Endodermal cell (in vitro differentiated cells): Measurements from ENCODE around the gene TMEM8B. TPM values are rescaled to one million over a fixed set of nuclear protein-coding genes. Genes with fewer than 3 reads are reported as not detected.
A peak's percentile ranks its signal among the peaks of the same experiment; 100 is the strongest.

Experiments used
- DNase-seq: peaks from one replicate; pipeline ENCODE4 v3.0.0-alpha.2; 2017
- H3K27ac ChIP-seq: 2 replicates; pipeline ENCODE4 v1.5.1; 2013; ENCODE audit warnings: mild to moderate bottlenecking, low read depth, low read length, moderate library complexity
- H3K27me3 ChIP-seq: 2 replicates; pipeline ENCODE4 v1.6.1; 2013; ENCODE audit warnings: mild to moderate bottlenecking, low read length, moderate library complexity; ENCODE audit not compliant: insufficient read depth, control insufficient read depth, poor library complexity, severe bottlenecking
- H3K36me3 ChIP-seq: 2 replicates; pipeline ENCODE4 v1.7.0; 2013; ENCODE audit warnings: mild to moderate bottlenecking, low read length, moderate library complexity; ENCODE audit not compliant: control insufficient read depth, insufficient read depth
- H3K4me1 ChIP-seq: one replicate; pipeline ENCODE4 v1.7.0; 2013; ENCODE audit warnings: low read length; ENCODE audit not compliant: control insufficient read depth, insufficient read depth
- H3K4me3 ChIP-seq: 2 replicates; pipeline ENCODE4 v1.5.1; 2013; ENCODE audit warnings: mild to moderate bottlenecking, low read length, moderate library complexity
- H3K9ac ChIP-seq: 2 replicates; pipeline ENCODE4 v1.6.1; 2013; ENCODE audit warnings: mild to moderate bottlenecking, low read length, moderate library complexity; ENCODE audit not compliant: poor library complexity, severe bottlenecking; ENCODE audit errors: extremely low read depth
- H3K9me3 ChIP-seq: 2 replicates; pipeline ENCODE4 v1.6.1; 2013; ENCODE audit warnings: mild to moderate bottlenecking, low read length, moderate library complexity; ENCODE audit not compliant: control insufficient read depth
- H3K27ac Mint-ChIP-seq: 2 replicates; pipeline ENCODE4 v1.8.0; 2020; ENCODE audit warnings: mixed read lengths
- H3K27me3 Mint-ChIP-seq: 2 replicates; pipeline ENCODE4 v1.8.0; 2021; ENCODE audit warnings: mild to moderate bottlenecking, mixed read lengths; ENCODE audit not compliant: insufficient read depth
- H3K36me3 Mint-ChIP-seq: 2 replicates; pipeline ENCODE4 v1.8.0; 2020; ENCODE audit warnings: low read depth, mixed read lengths
- H3K4me1 Mint-ChIP-seq: 2 replicates; pipeline ENCODE4 v1.8.0; 2020; ENCODE audit warnings: mixed read lengths
- H3K4me3 Mint-ChIP-seq: 2 replicates; pipeline ENCODE4 v1.8.0; 2020; ENCODE audit warnings: mild to moderate bottlenecking, moderate library complexity, mixed read lengths
- H3K9me3 Mint-ChIP-seq: 2 replicates; pipeline ENCODE4 v1.8.0; 2020; ENCODE audit warnings: mild to moderate bottlenecking, mixed read lengths
- CTCF ChIP-seq: fragments of 200-600 bp; sonication (generic); conservative IDR thresholded peaks from 2 replicates; pipeline ENCODE4 v1.5.0; 2021; ENCODE audit warnings: antibody characterized with exemption, mild to moderate bottlenecking
- WGBS, 2 experiments: methylation state at CpG; one replicate each; pipeline versions ENCODE4 v1.1.5 to v1.1.7; 2013; ENCODE audit warnings: missing lambda C conversion rate in 2 of 2, mixed read lengths in 1 of 2; ENCODE audit not compliant: insufficient coverage in 1 of 2, insufficient read length in 1 of 2; 5-methylcytosine and 5-hydroxymethylcytosine counted together
- total RNA-seq, 2 donors: library from RNA; stranded (reverse); fragmentation: NEBNext Ultra II Directional in 1 of 2; extraction: Animal tissue kit (Norgen Biotek cat#: 25700) in 1 of 2; gene quantifications; 2 replicates in 1 of 2; 3 replicates in 1 of 2; pipeline ENCODE4 v1.2.1, GENCODE V29; 2021

Gene TMEM8B
- total RNA-seq, 2 donors from 2014 or later: 12.8 to 18.3 TPM

- peak within 1 kb of the TSS; percentile 65 for H3K4me3 Mint-ChIP-seq
- Histone ChIP-seq H3K27ac (peak within 1 kb of the TSS; percentile 59), H3K4me3 (no peak within 1 kb of the TSS), H3K27me3 (no peaks in the 10 kb centered on the region), H3K36me3 (no peaks in the 10 kb centered on the region), H3K9ac (no peak within 1 kb of the TSS), H3K9me3 (no peaks in the 10 kb centered on the region), H3K4me1 (peaks cover 7% of the 10 kb centered on the region)
- H3K36me3 Mint-ChIP-seq: peaks cover 11% of the 10 kb centered on the region
- 2 to 7% methylated on average over 11 to 54 of the region's 64 CpGs for WGBS, 2 experiments
- H3K27me3 Mint-ChIP-seq: peaks cover 5% of the 10 kb centered on the region
- peak; percentile 79 for DNase-seq
- H3K4me1 Mint-ChIP-seq: peaks cover 12% of the 10 kb centered on the region
- no peaks in the 10 kb centered on the region for H3K9me3 Mint-ChIP-seq
- TF ChIP-seq CTCF: no peak
- H3K27ac Mint-ChIP-seq: peak within 1 kb of the TSS; percentile 61
These were observed 37.6 kb upstream of the TMEM8B start, which contains the start of gene NPR2 for GRCh38 chr9:35791297-35791921. Gene NPR2 (plus strand): TSS chr9:35791591. CDS start chr9:35792409, 818 bp downstream.

- Histone ChIP-seq H3K9ac (no peak overlapping the region), H3K27ac (no peak overlapping the region), H3K36me3 (no peaks in the 10 kb centered on the region), H3K27me3 (no peaks in the 10 kb centered on the region), H3K4me3 (no peak overlapping the region), H3K4me1 (peaks cover 7% of the 10 kb centered on the region), H3K9me3 (no peaks in the 10 kb centered on the region)
- no peak for DNase-seq
- H3K4me1 Mint-ChIP-seq: peaks cover 14% of the 10 kb centered on the region
- WGBS, 2 experiments: 88 to 96% methylated on average over 15 to 33 of the region's 34 CpGs
- no peak for TF ChIP-seq CTCF
- H3K27me3 Mint-ChIP-seq: peaks cover 5% of the 10 kb centered on the region
- no peaks in the 10 kb centered on the region for H3K9me3 Mint-ChIP-seq
- H3K36me3 Mint-ChIP-seq: peaks cover 7% of the 10 kb centered on the region
- peak overlapping the region; percentile 65 for H3K4me3 Mint-ChIP-seq
- no peak overlapping the region for H3K27ac Mint-ChIP-seq
These were observed 36.8 kb upstream of the TMEM8B start for GRCh38 chr9:35792024-35792813.

- H3K9me3 ChIP-seq: no peaks in the 10 kb centered on the region
- no peak overlapping the region for H3K4me3 ChIP-seq
- no peak overlapping the region for H3K27ac ChIP-seq
- no peaks in the 10 kb centered on the region for H3K27me3 ChIP-seq
- H3K4me1 ChIP-seq: peaks cover 7% of the 10 kb centered on the region
- 93 to 97% methylated on average over 8 to 14 of the region's 14 CpGs for WGBS, 2 experiments
- DNase-seq: no peak
- no peaks in the 10 kb centered on the region for H3K36me3 ChIP-seq
- H3K4me1 Mint-ChIP-seq: peaks cover 14% of the 10 kb centered on the region
- peaks cover 2% of the 10 kb centered on the region for H3K36me3 Mint-ChIP-seq
- H3K27me3 Mint-ChIP-seq: peaks cover 5% of the 10 kb centered on the region
- H3K9ac ChIP-seq: no peak overlapping the region
- H3K9me3 Mint-ChIP-seq: no peaks in the 10 kb centered on the region
- H3K4me3 Mint-ChIP-seq: peak overlapping the region; percentile 65
- H3K27ac Mint-ChIP-seq: no peak overlapping the region
- no peak for TF ChIP-seq CTCF
These were observed 36.2 kb upstream of the TMEM8B start for GRCh38 chr9:35792826-35793225.
